ENCODE results near the gene C16orf90.

DNA sequence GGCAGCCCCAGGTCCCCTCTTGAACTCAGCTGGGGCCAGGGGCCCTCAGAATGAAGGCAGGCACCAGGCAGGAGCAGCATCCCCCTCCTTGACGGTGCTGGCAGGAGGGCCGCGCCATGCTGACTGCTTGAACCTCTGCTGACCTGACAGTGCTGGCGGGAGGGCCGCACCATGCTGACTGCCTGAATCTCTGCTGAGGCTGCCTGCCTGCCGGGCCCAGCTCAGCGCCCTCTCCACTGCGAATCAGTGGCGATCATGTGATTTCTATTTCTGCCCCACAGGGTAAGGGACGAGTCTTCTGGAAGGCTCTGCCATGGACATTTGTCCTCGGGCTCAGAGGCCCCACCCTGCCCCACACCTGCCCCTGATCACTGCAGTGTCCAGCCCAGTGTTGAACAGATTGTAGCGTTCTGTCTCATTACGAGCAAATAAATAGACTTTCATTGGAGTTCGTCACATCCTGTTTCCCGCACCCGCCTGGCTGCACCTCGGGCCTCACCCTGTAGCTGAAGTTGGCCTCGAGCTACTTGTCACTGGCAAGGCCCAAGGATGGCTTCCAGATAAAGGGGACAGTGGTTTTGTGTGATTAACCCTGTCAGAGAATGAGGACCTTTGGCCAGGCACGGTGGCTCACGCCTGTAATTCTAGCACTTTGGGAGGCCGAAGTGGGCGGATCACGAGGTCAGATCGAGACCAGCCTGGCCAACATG is 8.6 kb downstream of the C16orf90 start:
- TF ChIP-seq, protein P1, sequence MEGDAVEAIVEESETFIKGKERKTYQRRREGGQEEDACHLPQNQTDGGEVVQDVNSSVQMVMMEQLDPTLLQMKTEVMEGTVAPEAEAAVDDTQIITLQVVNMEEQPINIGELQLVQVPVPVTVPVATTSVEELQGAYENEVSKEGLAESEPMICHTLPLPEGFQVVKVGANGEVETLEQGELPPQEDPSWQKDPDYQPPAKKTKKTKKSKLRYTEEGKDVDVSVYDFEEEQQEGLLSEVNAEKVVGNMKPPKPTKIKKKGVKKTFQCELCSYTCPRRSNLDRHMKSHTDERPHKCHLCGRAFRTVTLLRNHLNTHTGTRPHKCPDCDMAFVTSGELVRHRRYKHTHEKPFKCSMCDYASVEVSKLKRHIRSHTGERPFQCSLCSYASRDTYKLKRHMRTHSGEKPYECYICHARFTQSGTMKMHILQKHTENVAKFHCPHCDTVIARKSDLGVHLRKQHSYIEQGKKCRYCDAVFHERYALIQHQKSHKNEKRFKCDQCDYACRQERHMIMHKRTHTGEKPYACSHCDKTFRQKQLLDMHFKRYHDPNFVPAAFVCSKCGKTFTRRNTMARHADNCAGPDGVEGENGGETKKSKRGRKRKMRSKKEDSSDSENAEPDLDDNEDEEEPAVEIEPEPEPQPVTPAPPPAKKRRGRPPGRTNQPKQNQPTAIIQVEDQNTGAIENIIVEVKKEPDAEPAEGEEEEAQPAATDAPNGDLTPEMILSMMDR (IDR thresholded peaks at IDR 0.05), result no peak
- no peak for TF ChIP-seq EZH2 (IDR thresholded peaks at IDR 0.05; ENCODE audit: borderline replicate concordance, insufficient read depth, low read depth, low read length, poor library complexity, severe bottlenecking)

Data from B cell (primary cell).